Subcutaneous abdominal adipose tissue (tissue), 5 donors: ENCODE data around the gene RGL3.
"Not testable (repeated sequence)": the region's sequence is repeated elsewhere in the genome, so short reads cannot be mapped to it uniquely, and the experiment has no call there.

Experiments
- H3K27ac ChIP-seq: one replicate; pipeline ENCODE4 v1.7.0; 2013; ENCODE audit warnings: low read depth, mild to moderate bottlenecking, inconsistent platforms, low read length, moderate library complexity
- H3K27me3 ChIP-seq, 5 donors: one replicate each; pipeline ENCODE4 v1.7.0; 2013; ENCODE audit warnings: low read length in 5 of 5, inconsistent platforms in 1 of 5; ENCODE audit not compliant: control insufficient read depth in 5 of 5, insufficient read depth in 4 of 5
- H3K36me3 ChIP-seq, 5 donors: one replicate each; pipeline ENCODE4 v1.7.0; 2013; ENCODE audit warnings: low read length in 5 of 5; ENCODE audit not compliant: control insufficient read depth in 5 of 5, insufficient read depth in 5 of 5
- H3K4me1 ChIP-seq, 5 donors: one replicate each; pipeline ENCODE4 v1.7.0; 2013; ENCODE audit warnings: low read length in 5 of 5, mild to moderate bottlenecking in 3 of 5, moderate library complexity in 1 of 5; ENCODE audit not compliant: control insufficient read depth in 5 of 5, insufficient read depth in 5 of 5
- H3K4me3 ChIP-seq, 5 donors: one replicate each; pipeline ENCODE4 v1.7.0; 2013; ENCODE audit warnings: low read length in 5 of 5, low read depth in 1 of 5
- H3K9ac ChIP-seq, 5 donors: one replicate each; pipeline ENCODE4 v1.7.0; 2013; ENCODE audit warnings: low read length in 5 of 5, mild to moderate bottlenecking in 4 of 5, moderate library complexity in 3 of 5
- H3K9me3 ChIP-seq, 5 donors: one replicate each; pipeline ENCODE4 v1.7.0; 2013; ENCODE audit warnings: low read length in 5 of 5; ENCODE audit not compliant: control insufficient read depth in 5 of 5
- donor health status: healthy.
- donor health status: healthy.
- donor health status: healthy.
- donor health status: healthy.
- donor health status: healthy.

RGL3 gene

GRCh38 chr19:11457831-11458230 is 38.7 kb upstream of the RGL3 start:
- Histone ChIP-seq H3K4me3 (no peak overlapping the region), H3K36me3 (no peaks in the 10 kb centered on the region), H3K9ac (no peak overlapping the region), H3K4me1 (no peaks in the 10 kb centered on the region), H3K27ac (no peak overlapping the region), H3K27me3 (peaks cover 7 to 17% (median 12%) of the 10 kb centered on the region in 5 donors), H3K9me3 (no peaks in the 10 kb centered on the region)

GRCh38 chr19:11457115-11457514 is 38.0 kb upstream of the RGL3 start:
- Histone ChIP-seq H3K4me3 (no peak overlapping the region), H3K9ac (no peak overlapping the region), H3K9me3 (no peaks in the 10 kb centered on the region), H3K36me3 (no peaks in the 10 kb centered on the region), H3K4me1 (no peaks in the 10 kb centered on the region), H3K27me3 (peaks cover 7 to 17% (median 12%) of the 10 kb centered on the region in 5 donors), H3K27ac (no peak overlapping the region)

- H3K27me3 ChIP-seq: peaks cover 7 to 17% (median 12%) of the 10 kb centered on the region in 5 donors
- no peak overlapping the region for H3K9ac ChIP-seq
- no peaks in the 10 kb centered on the region for H3K9me3 ChIP-seq
- H3K4me3 ChIP-seq: no peak overlapping the region
- no peaks in the 10 kb centered on the region for H3K36me3 ChIP-seq
- no peak overlapping the region for H3K27ac ChIP-seq
- H3K4me1 ChIP-seq: no peaks in the 10 kb centered on the region
These were observed 37.5 kb upstream of the RGL3 start for GRCh38 chr19:11456659-11457058.

- peaks cover 7 to 15% (median 12%) of the 10 kb centered on the region in 5 donors for H3K27me3 ChIP-seq
- H3K36me3 ChIP-seq, H3K9ac ChIP-seq, H3K9me3 ChIP-seq, H3K27ac ChIP-seq, H3K4me3 ChIP-seq, H3K4me1 ChIP-seq: not testable (repeated sequence)
These were observed 36.1 kb upstream of the RGL3 start for GRCh38 chr19:11455233-11455554.

- H3K27ac ChIP-seq: no peak overlapping the region
- no peak overlapping the region for H3K9ac ChIP-seq
- peaks cover 0 to 18% (median 16%) of the 10 kb centered on the region in 5 donors for H3K36me3 ChIP-seq
These were observed 34.6 kb upstream of the RGL3 start for GRCh38 chr19:11453468-11454341.

GRCh38 chr19:11452620-11453310 is 33.7 kb upstream of the RGL3 start:
- H3K27me3 ChIP-seq: peaks cover 2 to 8% (median 3%) of the 10 kb centered on the region in 5 donors
- no peaks in the 10 kb centered on the region for H3K4me1 ChIP-seq
- H3K27ac ChIP-seq: no peak overlapping the region
- H3K36me3 ChIP-seq: peaks cover 0 to 28% (median 25%) of the 10 kb centered on the region in 5 donors
- H3K4me3 ChIP-seq: no peak overlapping the region
- H3K9me3 ChIP-seq: no peaks in the 10 kb centered on the region
- H3K9ac ChIP-seq: no peak overlapping the region

More at GRCh38 chr19:11453468-11454341, 34.6 kb upstream of the RGL3 start:
- H3K4me3 ChIP-seq: no peak overlapping the region
- no peaks in the 10 kb centered on the region for H3K9me3 ChIP-seq
- H3K27me3 ChIP-seq: peaks cover 7 to 13% (median 9%) of the 10 kb centered on the region in 5 donors
- no peaks in the 10 kb centered on the region for H3K4me1 ChIP-seq

GRCh38 chr19:11451871-11452619 is 32.9 kb upstream of the RGL3 start:
- peaks cover 0 to 35% (median 32%) of the 10 kb centered on the region in 5 donors for H3K36me3 ChIP-seq
- no peak overlapping the region for H3K4me3 ChIP-seq
- no peak overlapping the region for H3K9ac ChIP-seq
- H3K9me3 ChIP-seq: no peaks in the 10 kb centered on the region
- H3K27ac ChIP-seq: no peak overlapping the region
- H3K4me1 ChIP-seq: no peaks in the 10 kb centered on the region
- peaks cover 0 to 4% (median 2%) of the 10 kb centered on the region in 5 donors for H3K27me3 ChIP-seq

GRCh38 chr19:11451327-11451870 is 32.3 kb upstream of the RGL3 start:
- H3K36me3 ChIP-seq: peaks cover 0 to 40% (median 35%) of the 10 kb centered on the region in 5 donors
- peaks cover 0 to 4% (median 2%) of the 10 kb centered on the region in 5 donors for H3K27me3 ChIP-seq
- no peak overlapping the region for H3K4me3 ChIP-seq
- H3K9ac ChIP-seq: no peak overlapping the region
- no peaks in the 10 kb centered on the region for H3K9me3 ChIP-seq
- no peak overlapping the region for H3K27ac ChIP-seq
- H3K4me1 ChIP-seq: no peaks in the 10 kb centered on the region

GRCh38 chr19:11450570-11451326 is 31.6 kb upstream of the RGL3 start:
- H3K27me3 ChIP-seq: peaks cover 0 to 4% (median 2%) of the 10 kb centered on the region in 5 donors
- H3K4me3 ChIP-seq: no peak overlapping the region
- H3K9me3 ChIP-seq: no peaks in the 10 kb centered on the region
- no peaks in the 10 kb centered on the region for H3K4me1 ChIP-seq
- no peak overlapping the region for H3K27ac ChIP-seq
- H3K9ac ChIP-seq: no peak overlapping the region
- peaks cover 0 to 46% (median 41%) of the 10 kb centered on the region in 5 donors for H3K36me3 ChIP-seq
